Hepatocyte (in vitro differentiated cells): ENCODE data around the gene SIGLEC12.

Experiments
- CTCF ChIP-seq: fragments of 200-600 bp; sonication (generic); IDR thresholded peaks from 2 replicates; pipeline ENCODE4 v1.5.1; 2016; ENCODE audit warnings: antibody characterized with exemption, mild to moderate bottlenecking; ENCODE audit not compliant: poor library complexity
- EZH2 ChIP-seq: fragments of 200-600 bp; sonication (generic); IDR thresholded peaks from 2 replicates; pipeline ENCODE4 v1.6.1; 2016; ENCODE audit warnings: antibody characterized with exemption, mild to moderate bottlenecking, borderline replicate concordance

GRCh38 chr19:51448011-51448410 is 53.6 kb downstream of the SIGLEC12 start:
- TF ChIP-seq CTCF, result no peak
- no peak for TF ChIP-seq EZH2
